NCI-H446 (cell line): Measurements from ENCODE around the gene TP73.

Source experiments
- DNase-seq, 2 experiments: peaks; one replicate each; lab custom pipeline; 2025; lab: John Stamatoyannopoulos, UW

TP73 gene

GRCh38 chr1:3673381-3674099 lies 21.2 kb downstream of the TP73 start:
- DNase-seq, result no peak

DNA sequence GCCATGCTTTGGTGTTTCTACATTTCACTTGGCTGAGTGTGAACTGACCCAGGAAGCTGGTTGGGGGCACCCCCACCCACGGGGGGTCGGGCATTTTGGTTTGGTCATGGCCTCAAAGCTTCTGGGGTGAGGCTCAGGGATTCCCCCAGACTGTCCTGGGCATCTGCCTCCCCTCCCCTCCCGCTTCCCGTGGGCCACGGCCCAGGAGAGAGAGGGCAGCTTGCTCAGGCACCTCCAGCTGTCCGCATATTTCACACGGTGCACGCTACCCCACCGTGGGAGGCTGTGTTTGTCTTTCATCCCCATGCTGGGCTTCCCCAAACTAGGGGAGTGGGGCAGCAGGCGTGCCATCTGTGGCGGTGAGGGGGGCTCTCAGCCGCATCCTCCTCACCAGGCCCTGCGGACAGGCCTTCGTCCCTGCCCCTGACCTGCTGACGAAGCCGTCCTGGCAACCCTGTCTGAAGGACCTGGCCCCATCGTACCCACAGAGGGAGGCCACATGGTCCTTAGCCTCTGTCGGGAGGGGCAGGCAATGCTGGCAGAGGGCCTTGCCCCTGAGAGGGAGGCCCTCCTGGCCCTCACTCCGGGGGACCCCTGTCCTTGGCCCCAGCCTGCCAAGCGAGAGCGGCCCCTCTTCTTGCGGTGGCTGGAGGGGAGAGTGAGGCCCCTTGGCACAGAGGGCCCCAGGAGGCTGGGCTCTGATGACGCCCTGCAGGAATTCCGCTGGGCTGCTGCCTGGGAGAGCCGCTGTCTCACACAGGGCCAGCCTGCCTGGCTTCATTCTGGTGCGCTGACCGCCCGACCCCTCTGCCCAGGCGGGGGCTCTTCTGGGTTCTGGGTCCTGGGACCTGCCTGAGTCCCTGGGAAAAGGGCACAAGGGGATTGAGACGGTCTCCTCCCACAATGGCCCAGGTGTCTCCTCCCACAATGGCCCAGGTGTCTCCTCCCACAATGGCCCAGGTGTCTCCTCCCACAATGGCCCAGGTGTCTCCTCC lies 22.1 kb downstream of the TP73 start:
- peak in 1 of 2 experiments; percentile 26 for DNase-seq

- DNase-seq, result no peak
These were observed 23.1 kb downstream of the TP73 start for GRCh38 chr1:3675436-3675835.

GRCh38 chr1:3676581-3677470 lies 24.5 kb downstream of the TP73 start:
- DNase-seq, result no peak

GRCh38 chr1:3677484-3677883 lies 25.2 kb downstream of the TP73 start:
- no peak for DNase-seq

GRCh38 chr1:3678361-3679097 lies 26.2 kb downstream of the TP73 start:
- no peak for DNase-seq

DNA sequence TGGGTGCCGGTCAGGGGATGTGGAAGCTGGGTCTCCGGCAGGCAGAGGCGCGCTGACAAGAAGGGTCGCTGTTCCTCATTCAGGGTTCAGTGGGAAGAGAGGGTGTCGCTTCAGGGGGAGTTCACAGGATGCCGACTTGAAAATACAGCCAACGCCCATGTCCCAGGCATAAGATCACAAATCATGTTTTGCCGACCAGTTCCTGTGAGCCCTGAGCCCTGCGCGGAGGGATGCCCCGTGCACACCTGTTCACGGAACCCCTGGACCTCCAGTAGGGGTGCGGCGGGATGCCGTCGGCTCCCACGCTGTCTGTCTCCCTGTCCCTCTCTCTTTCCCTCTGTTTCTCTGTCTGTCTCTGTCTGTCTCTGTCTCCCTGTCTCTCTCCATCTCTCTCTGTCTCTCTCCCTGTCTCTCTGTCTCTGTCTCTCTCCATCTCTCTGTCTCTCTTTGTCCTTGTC lies 26.8 kb downstream of the TP73 start:
- no peak for DNase-seq

DNA sequence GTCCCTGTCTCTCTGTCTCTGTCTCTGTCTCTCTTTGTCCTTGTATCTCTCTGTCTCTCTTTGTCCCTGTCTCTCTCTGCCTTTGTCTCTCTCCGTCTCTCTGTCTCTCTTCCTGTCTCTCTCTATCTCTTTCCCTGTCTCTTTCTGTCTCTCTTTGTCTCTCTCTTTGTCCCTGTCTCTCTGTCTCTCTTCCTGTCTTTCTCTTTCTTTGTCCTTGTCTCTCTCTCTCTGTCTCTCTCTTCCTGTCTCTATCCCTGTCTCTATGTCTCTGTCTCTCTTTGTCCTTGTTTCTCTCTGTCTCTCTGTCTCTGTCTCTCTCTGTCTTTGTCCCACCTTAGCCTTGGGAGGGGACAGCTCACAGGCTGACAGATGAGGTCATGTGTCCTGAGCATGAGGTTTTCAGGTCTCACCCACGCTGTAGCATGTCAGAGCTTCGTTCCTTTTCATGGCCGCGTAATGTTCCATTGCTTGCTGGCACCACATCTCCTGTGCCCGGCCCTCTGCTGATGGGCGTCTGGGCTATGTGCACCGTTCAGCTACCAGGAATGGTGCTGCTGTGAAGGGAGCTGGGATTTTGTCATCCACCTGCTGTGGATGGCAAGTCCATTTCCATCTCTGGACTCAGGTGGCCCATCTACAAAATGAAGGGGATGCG lies 27.6 kb downstream of the TP73 start:
- DNase-seq, result no peak

DNA sequence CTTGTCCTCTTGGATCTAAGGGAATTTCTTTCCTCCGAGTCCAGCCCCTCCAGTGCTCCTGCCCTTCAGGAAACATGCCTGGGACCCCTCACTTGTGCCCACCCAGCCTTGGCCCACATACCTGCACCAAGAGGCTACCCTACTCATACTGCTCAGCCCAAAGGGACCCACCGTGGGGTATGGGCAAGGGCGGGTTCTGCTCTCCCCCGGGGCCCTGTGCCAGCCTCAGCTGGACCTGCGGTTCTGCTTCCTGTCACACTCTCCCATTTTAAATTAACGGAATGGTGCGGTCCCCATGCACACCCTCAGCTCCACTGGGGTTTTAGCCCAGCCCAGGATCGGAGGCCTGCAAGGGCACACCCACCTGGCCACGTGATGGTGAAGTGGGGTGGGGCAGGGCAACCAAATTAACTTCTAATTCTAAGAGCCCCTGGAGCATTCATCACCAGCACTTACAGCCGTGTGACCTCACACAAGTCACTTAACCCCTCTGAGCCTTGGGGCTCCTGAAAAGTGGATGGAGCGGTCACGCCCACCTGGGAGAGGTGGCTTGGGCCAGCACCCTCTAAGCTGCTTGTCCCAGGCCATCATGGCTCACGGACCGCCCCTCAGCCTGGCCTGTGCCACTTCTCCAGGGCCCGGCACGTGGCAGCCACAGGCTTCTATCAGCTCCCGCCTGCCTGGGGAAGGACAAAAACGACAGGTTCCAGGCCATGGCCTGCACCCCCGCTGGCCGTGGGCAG lies 28.3 kb downstream of the TP73 start:
- no peak for DNase-seq

- DNase-seq, result no peak
These were observed 29.0 kb downstream of the TP73 start for GRCh38 chr1:3681231-3681897.

DNA sequence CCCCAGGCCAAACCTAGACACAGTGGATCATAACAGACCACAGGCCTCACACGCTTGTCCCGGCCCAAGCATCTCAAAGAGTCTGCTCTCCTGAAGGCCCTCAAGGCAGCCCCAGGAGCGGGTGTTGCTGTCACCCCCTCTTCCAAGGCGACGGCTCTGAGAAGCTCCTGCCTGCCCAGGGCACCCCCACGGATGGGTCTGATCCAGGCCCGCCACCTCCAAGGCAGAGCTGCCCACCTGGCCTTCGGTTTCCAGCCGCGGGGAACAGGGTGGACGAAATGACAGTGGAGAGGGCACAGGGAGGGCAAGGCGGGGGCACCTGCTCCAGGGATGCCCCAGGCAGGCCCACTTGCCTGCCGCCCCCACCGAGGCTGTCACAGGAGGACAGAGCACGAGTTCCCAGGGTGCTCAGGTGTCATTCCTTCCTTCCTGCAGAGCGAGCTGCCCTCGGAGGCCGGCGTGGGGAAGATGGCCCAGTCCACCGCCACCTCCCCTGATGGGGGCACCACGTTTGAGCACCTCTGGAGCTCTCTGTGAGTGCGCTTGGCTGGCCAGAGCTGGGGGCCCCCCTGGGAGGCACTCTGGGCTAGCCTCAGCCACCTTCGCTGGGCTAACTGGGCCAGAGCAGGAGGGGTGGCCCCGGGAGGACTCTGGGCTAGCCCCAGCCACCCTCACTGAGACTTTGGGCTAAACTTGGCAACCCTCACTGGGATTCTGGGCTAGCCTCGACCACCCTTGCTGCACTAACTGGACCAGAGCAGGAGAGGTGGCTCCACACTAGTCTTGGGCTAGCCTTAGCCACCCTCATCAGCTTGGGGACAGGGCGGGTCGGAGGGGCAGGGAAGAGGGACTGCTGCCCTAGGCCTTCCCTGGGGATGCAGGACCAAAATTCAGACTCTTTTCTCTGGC lies 29.8 kb downstream of the TP73 start:
- DNase-seq, result no peak

DNA sequence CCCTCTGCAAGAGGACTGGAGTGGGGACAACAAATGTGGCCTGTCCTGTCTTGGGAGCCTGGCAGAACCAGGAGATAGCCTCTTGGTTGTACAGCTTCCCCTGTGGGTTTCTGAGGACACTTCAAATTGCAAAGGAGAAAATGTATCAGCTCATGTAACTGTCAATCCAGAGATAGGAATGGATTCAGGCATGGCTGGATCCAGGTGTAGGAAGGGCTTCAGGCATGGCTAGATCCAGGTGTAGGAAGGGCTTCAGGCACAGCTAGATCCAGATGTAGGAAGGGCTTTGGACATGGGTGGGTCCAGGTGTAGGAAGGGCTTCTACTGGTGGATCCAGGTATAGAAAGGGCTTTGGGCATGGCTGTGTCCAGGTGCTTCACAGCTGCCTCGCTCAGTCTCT lies 30.9 kb downstream of the TP73 start:
- DNase-seq, result no peak

DNA sequence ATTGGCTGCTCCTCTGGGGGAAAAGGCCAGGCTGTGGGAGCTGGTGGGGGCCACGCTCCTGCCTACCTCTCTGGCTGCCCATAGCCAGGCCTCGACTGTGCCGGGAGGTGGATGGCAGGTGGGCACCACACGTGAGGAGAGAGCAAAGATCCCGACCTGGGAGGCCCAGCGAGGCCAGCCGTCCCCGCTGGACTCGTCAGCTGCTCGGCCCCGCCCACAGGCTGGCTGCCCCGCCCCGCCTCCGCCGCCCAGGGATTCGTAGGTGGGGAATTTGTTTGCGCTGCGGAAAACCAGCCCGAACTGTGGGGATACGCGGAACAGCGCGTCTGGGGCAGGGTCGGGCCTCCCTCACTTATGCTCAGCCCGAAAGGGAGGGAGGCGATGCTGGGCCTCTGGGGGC lies 31.7 kb downstream of the TP73 start:
- no peak for DNase-seq

GRCh38 chr1:3685222-3685621 lies 32.9 kb downstream of the TP73 start:
- DNase-seq, result no peak

GRCh38 chr1:3685906-3686305 lies 33.6 kb downstream of the TP73 start:
- DNase-seq, result no peak

DNA sequence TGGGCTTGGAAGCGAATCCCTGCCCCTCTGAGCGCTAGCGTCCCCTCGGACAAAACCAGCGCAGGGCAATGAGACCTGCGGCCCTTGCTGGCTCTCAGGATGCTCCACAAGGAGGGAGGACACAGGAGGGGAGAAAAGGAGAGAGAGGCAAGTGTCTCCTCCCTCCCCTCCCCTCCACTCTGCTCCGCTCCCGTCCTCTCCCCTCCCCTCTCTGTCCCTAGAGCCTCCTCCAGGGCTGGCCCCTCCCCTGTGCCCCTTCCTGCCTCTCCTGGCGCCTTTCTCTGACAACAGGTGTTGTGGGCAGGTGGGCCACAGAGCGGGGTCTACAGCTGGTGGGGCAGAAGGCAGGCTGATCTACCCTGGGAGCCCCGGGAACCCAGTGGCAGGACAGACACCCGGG lies 35.2 kb downstream of the TP73 start:
- DNase-seq, result no peak

DNA sequence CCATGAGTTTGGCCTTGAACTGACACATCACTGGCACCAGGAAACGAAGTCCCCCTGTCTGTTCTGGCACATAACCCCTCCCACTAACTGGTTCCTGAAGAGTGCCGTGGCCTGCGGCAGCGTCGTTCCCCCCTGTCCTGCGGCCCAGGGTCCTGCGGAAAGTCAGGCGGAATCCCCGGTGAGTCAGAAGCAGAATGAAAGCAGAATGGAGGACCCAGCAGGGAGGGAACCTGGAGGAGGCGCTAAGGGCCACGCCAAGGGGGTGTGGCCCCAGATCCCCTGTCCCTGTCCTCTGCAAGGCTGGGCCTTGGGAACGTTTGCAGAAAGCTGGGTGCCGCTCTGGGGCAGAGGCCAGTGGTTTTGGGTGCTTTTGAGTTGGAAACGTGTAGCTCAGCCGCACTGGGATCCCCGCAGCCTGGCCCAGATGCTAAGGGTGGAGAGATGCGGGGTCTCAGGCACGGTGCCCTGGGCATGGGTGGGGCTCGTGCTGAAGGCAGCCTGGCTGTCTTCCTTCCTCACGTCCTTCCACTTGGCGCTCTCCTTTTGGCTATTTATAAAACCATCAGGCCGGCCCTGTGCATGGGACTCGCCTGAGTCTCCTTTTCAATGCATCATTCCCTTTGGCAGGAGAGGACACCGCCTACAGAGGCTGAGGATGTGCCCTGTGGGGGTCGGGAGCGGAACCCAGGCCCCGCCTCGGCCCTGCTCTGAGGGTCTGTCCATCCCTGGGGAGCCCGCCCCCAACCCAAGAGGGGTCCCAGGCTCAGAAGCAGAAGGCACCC lies 36.2 kb downstream of the TP73 start:
- no peak for DNase-seq
